Neural cell (in vitro differentiated cells): Measurements from ENCODE around the gene NMNAT3. TPM values are rescaled to one million over a fixed set of nuclear protein-coding genes. Genes with fewer than 3 reads are reported as not detected.

Source experiments
- H2AFZ ChIP-seq: fragments of 200-600, 300-800 bp; sonication (generic), shearing (Covaris generic); 2 replicates; pipeline ENCODE4 v1.6.0; 2014; ENCODE audit warnings: low read depth, mild to moderate bottlenecking, antibody characterized with exemption, low read length, moderate library complexity
- H3F3A ChIP-seq: fragments of 200-600 bp; shearing (Covaris generic); 2 replicates; pipeline ENCODE4 v1.6.1; 2016; ENCODE audit warnings: mild to moderate bottlenecking, moderate library complexity, mixed read lengths, antibody characterized with exemption, low read length; ENCODE audit not compliant: insufficient read depth, poor library complexity, severe bottlenecking
- H3K27ac ChIP-seq: fragments of 200-600, 300-800 bp; sonication (generic), shearing (Covaris generic); 2 replicates; pipeline ENCODE4 v1.5.1; 2014; ENCODE audit warnings: mild to moderate bottlenecking, low read length, moderate library complexity
- H3K27me3 ChIP-seq: fragments of 300-800, 200-600 bp; sonication (generic), shearing (Covaris generic); 2 replicates; pipeline ENCODE4 v1.6.0; 2014; ENCODE audit warnings: mild to moderate bottlenecking, low read depth, low read length, moderate library complexity; ENCODE audit not compliant: insufficient read depth
- H3K36me3 ChIP-seq: fragments of 300-800, 200-600 bp; sonication (generic), shearing (Covaris generic); 2 replicates; pipeline ENCODE4 v1.5.1; 2014; ENCODE audit warnings: mild to moderate bottlenecking, antibody characterized with exemption, low read length, moderate library complexity; ENCODE audit not compliant: insufficient read depth
- H3K4me2 ChIP-seq: fragments of 300-800, 200-600 bp; sonication (generic), shearing (Covaris generic); 2 replicates; pipeline ENCODE4 v1.6.0; 2014; ENCODE audit warnings: mild to moderate bottlenecking, low read length
- H3K4me3 ChIP-seq: fragments of 300-800, 200-600 bp; sonication (generic), shearing (Covaris generic); 2 replicates; pipeline ENCODE4 v1.5.1; 2014; ENCODE audit warnings: mild to moderate bottlenecking, low read length, moderate library complexity
- H3K79me2 ChIP-seq: fragments of 200-600 bp; shearing (Covaris generic); replicated peaks from 2 replicates; pipeline ENCODE4 v1.6.0; 2014; ENCODE audit warnings: mild to moderate bottlenecking, low read length, moderate library complexity; ENCODE audit not compliant: insufficient read depth
- H3K9ac ChIP-seq: fragments of 300-800, 200-600 bp; sonication (generic), shearing (Covaris generic); 2 replicates; pipeline ENCODE4 v1.6.1; 2016; ENCODE audit warnings: mild to moderate bottlenecking, low read length, mixed read lengths
- H3K9me2 ChIP-seq: fragments of 200-600 bp; shearing (Covaris generic); 2 replicates; pipeline ENCODE4 v1.6.1; 2016; ENCODE audit warnings: mild to moderate bottlenecking, low read length, mixed read lengths; ENCODE audit not compliant: insufficient read depth
- H3K9me3 ChIP-seq: fragments of 200-600, 300-800 bp; sonication (generic), shearing (Covaris generic); 2 replicates; pipeline ENCODE4 v1.6.1; 2016; ENCODE audit warnings: mild to moderate bottlenecking, mixed run types, low read length, moderate library complexity, mixed read lengths
- H4K20me1 ChIP-seq: fragments of 200-600 bp; shearing (Covaris generic); 2 replicates; pipeline ENCODE4 v1.6.1; 2016; ENCODE audit warnings: mild to moderate bottlenecking, mixed run types; ENCODE audit not compliant: insufficient read depth
- EP300 ChIP-seq: fragments of 450-650 bp; conservative IDR thresholded peaks from 2 replicates; pipeline ENCODE4 v1.6.1; 2014; ENCODE audit warnings: antibody characterized with exemption, mild to moderate bottlenecking, moderate library complexity; ENCODE audit not compliant: poor library complexity, severe bottlenecking
- EZH2 ChIP-seq: fragments of 200-600, 300-800 bp; shearing (Covaris generic), sonication (generic); IDR thresholded peaks from 2 replicates; pipeline ENCODE4 v1.6.1; 2014; ENCODE audit warnings: antibody characterized with exemption, low read length, borderline replicate concordance, mild to moderate bottlenecking; ENCODE audit not compliant: insufficient read depth, poor library complexity, severe bottlenecking
- MXI1 ChIP-seq: fragments of 450-650 bp; conservative IDR thresholded peaks from 2 replicates; pipeline ENCODE4 v1.6.1; 2014; ENCODE audit warnings: antibody characterized with exemption, mild to moderate bottlenecking; ENCODE audit not compliant: poor library complexity, severe bottlenecking
- POLR2AphosphoS5 ChIP-seq: IDR thresholded peaks from 2 replicates; pipeline ENCODE4 v1.6.1; 2012
- RAD21 ChIP-seq: fragments of 450-650 bp; conservative IDR thresholded peaks from 2 replicates; pipeline ENCODE4 v1.6.1; 2014; ENCODE audit warnings: antibody characterized with exemption, mild to moderate bottlenecking, moderate library complexity
- SMC3 ChIP-seq: fragments of 450-650 bp; conservative IDR thresholded peaks from 2 replicates; pipeline ENCODE4 v1.6.1; 2014; ENCODE audit warnings: antibody characterized with exemption, mild to moderate bottlenecking, moderate library complexity; ENCODE audit not compliant: poor library complexity
- TAF1 ChIP-seq: IDR thresholded peaks from 2 replicates; pipeline ENCODE4 v1.6.1; 2012; ENCODE audit warnings: low read depth
- polyA plus RNA-seq: library from polyadenylated mRNA; depleted of rRNA; stranded (reverse); fragments of >200 nt; gene quantifications from 2 replicates; pipeline ENCODE4 v1.2.3, GENCODE V29; 2014
- TF ChIP-seq, protein P1 (sequence below): IDR thresholded peaks from 2 replicates; pipeline ENCODE4 v1.6.1; 2012; ENCODE audit warnings: borderline replicate concordance
- TF ChIP-seq, protein P2 (sequence below): fragments of 450-650 bp; IDR thresholded peaks from 2 replicates; pipeline ENCODE4 v1.5.1; 2014; ENCODE audit warnings: antibody characterized with exemption, mild to moderate bottlenecking, moderate library complexity; ENCODE audit not compliant: poor library complexity, severe bottlenecking

The NMNAT3 gene
- polyA plus RNA-seq, 1 donor from 2014 or later, result 2.3 TPM

DNA sequence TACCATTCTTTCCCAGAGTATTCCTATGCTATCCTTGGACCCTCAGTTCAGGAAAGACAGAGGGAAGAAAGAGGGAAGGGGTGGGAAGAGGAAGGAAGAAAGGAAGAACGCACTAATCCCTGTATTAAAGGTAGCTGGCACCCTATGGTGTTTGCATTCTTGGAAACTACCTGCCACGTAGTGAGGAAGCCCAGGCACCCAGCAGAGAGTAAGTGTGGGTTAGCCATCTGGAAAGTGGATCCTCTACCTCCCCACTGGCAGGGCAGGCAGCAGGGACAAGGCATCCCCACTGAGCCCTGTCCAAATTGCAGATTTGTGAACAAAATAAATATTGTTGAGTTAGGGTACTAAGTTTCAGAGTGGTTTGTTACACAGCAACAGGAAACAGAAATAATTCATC lies 147.1 kb downstream of the NMNAT3 start:
- Histone ChIP-seq H3K27ac (no peak overlapping the region), H3K9ac (no peak overlapping the region), H3K79me2 (no peaks in the 10 kb centered on the region)

DNA sequence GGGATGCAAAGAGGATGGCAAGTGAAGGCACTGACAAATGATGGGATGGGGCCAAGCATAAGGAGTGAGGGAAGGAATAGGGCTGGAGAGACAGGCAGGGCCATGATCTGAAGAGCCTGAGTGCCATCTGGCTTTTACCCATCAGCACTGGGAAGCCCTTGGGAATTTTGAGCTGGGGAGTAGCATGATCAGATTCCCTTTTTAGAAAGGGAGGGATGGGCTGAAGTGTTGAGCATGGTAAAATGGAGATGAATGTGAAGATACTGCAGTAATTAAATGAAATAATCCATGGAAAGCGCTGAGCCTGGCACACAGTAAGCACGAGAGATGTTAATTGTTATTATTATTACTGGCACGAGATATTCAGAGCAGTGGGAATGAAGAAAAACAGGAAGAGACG lies 148.1 kb downstream of the NMNAT3 start:
- Histone ChIP-seq H3K9me3 (no peaks in the 10 kb centered on the region), H3F3A (peaks cover 5% of the 10 kb centered on the region), H4K20me1 (no peaks in the 10 kb centered on the region), H2AFZ (no peak overlapping the region), H3K9me2 (no peaks in the 10 kb centered on the region), H3K9ac (no peak overlapping the region), H3K36me3 (no peaks in the 10 kb centered on the region), H3K4me3 (no peak overlapping the region), H3K4me2 (no peak overlapping the region), H3K27ac (no peak overlapping the region), H3K79me2 (no peaks in the 10 kb centered on the region), H3K27me3 (no peaks in the 10 kb centered on the region)
- TF ChIP-seq EP300 (no peak), RAD21 (no peak), MXI1 (no peak)

More for the DNA sequence above, 147.1 kb downstream of the NMNAT3 start:
- no peak for TF ChIP-seq SMC3
- no peak for TF ChIP-seq EP300
- no peak for TF ChIP-seq POLR2AphosphoS5
- no peak for TF ChIP-seq RAD21
- no peak for TF ChIP-seq MXI1
- TF ChIP-seq TAF1, result no peak
- TF ChIP-seq EZH2, result no peak
- TF ChIP-seq, protein P1, sequence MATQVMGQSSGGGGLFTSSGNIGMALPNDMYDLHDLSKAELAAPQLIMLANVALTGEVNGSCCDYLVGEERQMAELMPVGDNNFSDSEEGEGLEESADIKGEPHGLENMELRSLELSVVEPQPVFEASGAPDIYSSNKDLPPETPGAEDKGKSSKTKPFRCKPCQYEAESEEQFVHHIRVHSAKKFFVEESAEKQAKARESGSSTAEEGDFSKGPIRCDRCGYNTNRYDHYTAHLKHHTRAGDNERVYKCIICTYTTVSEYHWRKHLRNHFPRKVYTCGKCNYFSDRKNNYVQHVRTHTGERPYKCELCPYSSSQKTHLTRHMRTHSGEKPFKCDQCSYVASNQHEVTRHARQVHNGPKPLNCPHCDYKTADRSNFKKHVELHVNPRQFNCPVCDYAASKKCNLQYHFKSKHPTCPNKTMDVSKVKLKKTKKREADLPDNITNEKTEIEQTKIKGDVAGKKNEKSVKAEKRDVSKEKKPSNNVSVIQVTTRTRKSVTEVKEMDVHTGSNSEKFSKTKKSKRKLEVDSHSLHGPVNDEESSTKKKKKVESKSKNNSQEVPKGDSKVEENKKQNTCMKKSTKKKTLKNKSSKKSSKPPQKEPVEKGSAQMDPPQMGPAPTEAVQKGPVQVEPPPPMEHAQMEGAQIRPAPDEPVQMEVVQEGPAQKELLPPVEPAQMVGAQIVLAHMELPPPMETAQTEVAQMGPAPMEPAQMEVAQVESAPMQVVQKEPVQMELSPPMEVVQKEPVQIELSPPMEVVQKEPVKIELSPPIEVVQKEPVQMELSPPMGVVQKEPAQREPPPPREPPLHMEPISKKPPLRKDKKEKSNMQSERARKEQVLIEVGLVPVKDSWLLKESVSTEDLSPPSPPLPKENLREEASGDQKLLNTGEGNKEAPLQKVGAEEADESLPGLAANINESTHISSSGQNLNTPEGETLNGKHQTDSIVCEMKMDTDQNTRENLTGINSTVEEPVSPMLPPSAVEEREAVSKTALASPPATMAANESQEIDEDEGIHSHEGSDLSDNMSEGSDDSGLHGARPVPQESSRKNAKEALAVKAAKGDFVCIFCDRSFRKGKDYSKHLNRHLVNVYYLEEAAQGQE, result no peak
- TF ChIP-seq, protein P2, sequence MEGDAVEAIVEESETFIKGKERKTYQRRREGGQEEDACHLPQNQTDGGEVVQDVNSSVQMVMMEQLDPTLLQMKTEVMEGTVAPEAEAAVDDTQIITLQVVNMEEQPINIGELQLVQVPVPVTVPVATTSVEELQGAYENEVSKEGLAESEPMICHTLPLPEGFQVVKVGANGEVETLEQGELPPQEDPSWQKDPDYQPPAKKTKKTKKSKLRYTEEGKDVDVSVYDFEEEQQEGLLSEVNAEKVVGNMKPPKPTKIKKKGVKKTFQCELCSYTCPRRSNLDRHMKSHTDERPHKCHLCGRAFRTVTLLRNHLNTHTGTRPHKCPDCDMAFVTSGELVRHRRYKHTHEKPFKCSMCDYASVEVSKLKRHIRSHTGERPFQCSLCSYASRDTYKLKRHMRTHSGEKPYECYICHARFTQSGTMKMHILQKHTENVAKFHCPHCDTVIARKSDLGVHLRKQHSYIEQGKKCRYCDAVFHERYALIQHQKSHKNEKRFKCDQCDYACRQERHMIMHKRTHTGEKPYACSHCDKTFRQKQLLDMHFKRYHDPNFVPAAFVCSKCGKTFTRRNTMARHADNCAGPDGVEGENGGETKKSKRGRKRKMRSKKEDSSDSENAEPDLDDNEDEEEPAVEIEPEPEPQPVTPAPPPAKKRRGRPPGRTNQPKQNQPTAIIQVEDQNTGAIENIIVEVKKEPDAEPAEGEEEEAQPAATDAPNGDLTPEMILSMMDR, result no peak
- peaks cover 5% of the 10 kb centered on the region for H3F3A ChIP-seq
- no peak overlapping the region for H3K4me2 ChIP-seq
- H3K27me3 ChIP-seq, result no peaks in the 10 kb centered on the region
- H2AFZ ChIP-seq, result no peak overlapping the region
- no peaks in the 10 kb centered on the region for H3K36me3 ChIP-seq
- H3K4me3 ChIP-seq, result no peak overlapping the region
- H4K20me1 ChIP-seq, result no peaks in the 10 kb centered on the region
- H3K9me2 ChIP-seq, result no peaks in the 10 kb centered on the region
- H3K9me3 ChIP-seq, result no peaks in the 10 kb centered on the region

DNA sequence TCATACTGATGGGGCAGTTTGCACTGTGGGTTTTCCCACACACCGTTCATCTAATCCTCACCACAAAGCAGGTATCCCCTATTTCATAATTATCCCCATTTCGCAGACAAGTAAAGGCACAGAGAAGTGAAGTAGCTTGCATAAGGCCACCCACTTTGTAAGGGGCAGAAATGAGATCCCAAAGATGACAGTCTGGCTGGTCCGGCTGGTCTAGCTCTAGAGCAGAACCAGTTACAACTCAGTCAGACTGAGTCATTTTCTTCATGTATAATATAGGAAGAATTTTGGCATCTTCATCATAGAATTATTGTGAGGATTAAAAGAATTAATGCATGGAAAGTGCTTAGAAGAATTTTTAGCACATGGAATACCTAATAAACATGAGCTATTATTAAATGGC lies 148.8 kb downstream of the NMNAT3 start:
- H3K27me3 ChIP-seq, result no peaks in the 10 kb centered on the region
- H3K27ac ChIP-seq, result no peak overlapping the region
- H3K9ac ChIP-seq, result no peak overlapping the region
- H3K9me2 ChIP-seq, result no peaks in the 10 kb centered on the region
- no peak overlapping the region for H3K4me2 ChIP-seq
- no peak for TF ChIP-seq EZH2
- TF ChIP-seq, protein P2, result no peak
- no peak for TF ChIP-seq EP300
- no peak for TF ChIP-seq SMC3
- TF ChIP-seq TAF1, result no peak
- TF ChIP-seq POLR2AphosphoS5, result no peak
- no peak for TF ChIP-seq MXI1
- no peak for TF ChIP-seq RAD21
- TF ChIP-seq, protein P1, result no peak
- H3K79me2 ChIP-seq, result no peaks in the 10 kb centered on the region
- no peaks in the 10 kb centered on the region for H4K20me1 ChIP-seq
- H3K36me3 ChIP-seq, result no peaks in the 10 kb centered on the region
- no peaks in the 10 kb centered on the region for H3K9me3 ChIP-seq
- H2AFZ ChIP-seq, result no peak overlapping the region
- H3K4me3 ChIP-seq, result no peak overlapping the region
- no peaks in the 10 kb centered on the region for H3F3A ChIP-seq
